GM18873 (cell line): ENCODE measurements around the gene CAPN10.

Experiments
- ATAC-seq: cut with Tn5 transposase; IDR thresholded peaks from one replicate; pipeline ENCODE4 v1.9.1; 2021; ENCODE audit warnings: mild to moderate bottlenecking, moderate library complexity, moderate number of reproducible peaks; ENCODE audit not compliant: unreplicated experiment, low FRiP score

Gene CAPN10

GRCh38 chr2:240563951-240564560 lies 22.5 kb upstream of the CAPN10 start:
- ATAC-seq: no peak

GRCh38 chr2:240564561-240565332 lies 21.8 kb upstream of the CAPN10 start:
- ATAC-seq: no peak

- ATAC-seq: peak; percentile 33
Observed at GRCh38 chr2:240565333-240566202, 21.0 kb upstream of the CAPN10 start.

- peak; percentile 36 for ATAC-seq
Observed at GRCh38 chr2:240566203-240567136, 20.1 kb upstream of the CAPN10 start.

- ATAC-seq: no peak
Observed at GRCh38 chr2:240567137-240567871, 19.2 kb upstream of the CAPN10 start.

- no peak for ATAC-seq
Observed at GRCh38 chr2:240567872-240568677, 18.5 kb upstream of the CAPN10 start, which contains the start of gene RNPEPL1. Gene RNPEPL1 (plus strand): TSS chr2:240568484. CDS start chr2:240568587, 103 bp downstream.

- ATAC-seq: no peak
Observed at GRCh38 chr2:240568678-240569522, 17.6 kb upstream of the CAPN10 start.

GRCh38 chr2:240569523-240569997 lies 17.0 kb upstream of the CAPN10 start:
- no peak for ATAC-seq

- no peak for ATAC-seq
Observed at GRCh38 chr2:240569998-240570530, 16.5 kb upstream of the CAPN10 start.

GRCh38 chr2:240570531-240571313 lies 15.8 kb upstream of the CAPN10 start:
- no peak for ATAC-seq

- ATAC-seq: no peak
Observed at GRCh38 chr2:240571314-240571973, 15.1 kb upstream of the CAPN10 start.

- ATAC-seq: no peak
Observed at GRCh38 chr2:240572141-240573031, 14.1 kb upstream of the CAPN10 start.

- no peak for ATAC-seq
Observed at GRCh38 chr2:240573071-240573515, 13.4 kb upstream of the CAPN10 start.

GRCh38 chr2:240573516-240574385 lies 12.8 kb upstream of the CAPN10 start:
- ATAC-seq: no peak
